Cortex of kidney (tissue), 1 donor: ENCODE results near the gene GTSE1.

ENCODE experiments used
- DNase-seq: peaks from one replicate; lab custom pipeline; 2025; lab: John Stamatoyannopoulos, UW

The GTSE1 gene

DNA sequence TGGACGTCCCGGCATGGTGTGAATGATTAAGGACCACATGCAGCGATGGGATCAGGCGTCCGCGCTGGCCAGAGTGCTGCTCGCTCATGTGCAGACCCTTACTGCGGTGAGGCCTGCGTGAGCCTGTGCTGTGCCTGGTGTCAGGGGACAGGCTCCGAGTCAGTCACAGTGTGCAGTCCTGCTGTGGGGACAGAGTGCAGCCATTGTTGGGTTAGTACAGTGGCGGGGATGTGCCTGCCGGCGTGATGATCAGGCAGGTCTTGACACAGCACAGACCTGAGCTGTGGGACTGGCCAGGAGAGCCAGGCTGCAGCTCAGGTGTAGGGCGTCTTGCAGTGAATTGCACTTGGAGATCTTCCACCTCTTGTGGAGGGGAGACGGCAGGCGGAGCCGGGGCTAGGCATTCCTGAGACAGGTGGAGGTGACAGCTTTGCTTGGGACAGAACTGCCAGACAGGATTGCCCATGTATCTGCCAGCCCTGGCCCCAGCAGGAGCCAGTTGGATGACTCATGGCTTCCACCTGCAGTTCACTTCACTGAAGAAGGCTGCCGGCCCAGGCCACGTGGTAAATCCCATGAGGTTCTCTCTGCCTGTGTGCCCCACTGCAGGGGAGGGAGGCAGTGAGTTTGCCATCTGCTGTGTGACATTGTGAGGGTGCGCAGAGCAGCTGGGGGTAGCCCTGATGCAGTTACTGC lies 56.2 kb downstream of the GTSE1 start:
- no peak for DNase-seq

DNA sequence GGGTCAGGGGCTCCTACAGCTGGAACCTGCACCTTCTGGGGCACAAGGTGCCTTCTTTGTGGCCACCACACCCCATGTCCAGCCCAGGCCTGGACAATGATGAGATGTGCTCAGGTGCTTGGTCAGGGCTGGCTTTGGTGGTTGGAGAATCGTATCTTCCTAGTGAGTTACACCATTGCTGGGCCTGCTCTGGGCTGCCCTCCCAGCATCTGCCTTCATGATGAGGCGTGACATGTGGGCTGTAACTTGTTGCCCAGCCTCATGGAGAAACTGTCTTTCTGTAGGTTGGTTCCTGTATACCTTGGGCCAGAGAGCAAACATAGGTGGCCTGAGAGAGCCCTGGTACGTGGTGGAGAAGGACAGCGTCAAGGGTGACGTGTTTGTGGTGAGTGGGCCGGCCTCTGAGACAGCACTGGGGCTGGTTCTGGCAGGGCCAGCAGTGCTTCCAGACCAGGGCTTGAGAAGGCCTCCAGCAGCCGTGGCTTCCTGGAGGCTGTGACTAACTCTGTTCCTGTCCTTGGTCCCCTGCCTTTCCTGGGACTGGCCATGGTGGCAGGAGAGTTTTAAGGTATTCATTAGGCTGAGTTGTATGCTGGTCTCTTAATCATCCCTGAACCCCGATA lies 56.9 kb downstream of the GTSE1 start:
- DNase-seq = no peak

DNA sequence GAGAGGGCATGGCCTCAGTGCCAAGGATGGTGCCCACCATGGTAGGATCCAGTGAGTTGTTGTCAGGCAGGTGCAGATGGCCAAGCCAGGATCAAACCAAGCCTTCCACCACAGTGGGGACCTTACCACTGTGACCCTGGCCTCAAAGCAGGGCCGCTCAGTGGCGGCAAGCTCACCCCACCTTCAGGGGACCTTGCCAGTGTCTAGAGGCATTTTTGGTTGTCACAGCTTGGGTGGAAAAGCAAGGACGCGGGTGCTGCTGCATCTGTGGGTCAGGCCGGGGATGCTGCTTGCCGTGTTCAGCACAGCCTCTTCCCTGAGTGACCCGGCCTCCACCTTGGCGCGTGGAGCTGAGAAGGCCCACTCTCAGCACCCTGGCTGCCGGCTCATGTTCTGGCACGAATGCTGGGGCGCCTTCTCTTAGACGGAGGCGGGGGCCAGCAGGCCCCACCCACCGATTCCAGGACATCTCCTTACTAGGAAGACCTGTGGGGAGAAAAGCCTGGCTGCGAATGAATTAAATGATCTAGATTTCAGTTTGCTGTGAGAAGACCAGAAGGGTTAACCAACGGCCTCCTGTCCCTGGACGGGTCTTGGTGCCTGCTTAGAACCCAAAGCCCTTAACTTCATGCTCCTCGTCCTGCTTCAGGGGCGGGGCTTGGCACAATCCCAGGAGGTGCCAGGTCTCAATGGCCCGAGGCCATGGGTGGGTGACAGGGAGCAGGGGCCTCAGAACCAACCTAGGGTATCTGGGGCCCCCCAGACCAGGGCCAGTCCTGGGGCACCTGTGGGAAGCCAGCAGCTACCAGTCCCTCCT lies 57.7 kb downstream of the GTSE1 start:
- DNase-seq = no peak

DNA sequence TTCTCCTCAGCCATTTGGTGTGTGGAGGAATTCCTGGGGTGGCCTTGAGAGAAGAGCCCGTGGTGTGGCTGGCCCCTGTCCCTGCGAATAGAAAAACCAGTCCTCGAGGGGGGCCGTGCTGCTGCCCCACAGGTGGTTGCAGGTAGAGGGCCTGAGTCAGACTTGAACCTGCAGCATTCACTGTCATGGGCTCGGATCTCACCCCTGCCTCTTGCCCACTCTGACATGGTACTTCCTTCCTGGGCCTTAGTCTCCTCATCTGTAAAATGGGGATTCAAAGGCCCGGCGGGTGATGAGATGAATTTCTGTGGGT lies 58.3 kb downstream of the GTSE1 start:
- DNase-seq = no peak

DNA sequence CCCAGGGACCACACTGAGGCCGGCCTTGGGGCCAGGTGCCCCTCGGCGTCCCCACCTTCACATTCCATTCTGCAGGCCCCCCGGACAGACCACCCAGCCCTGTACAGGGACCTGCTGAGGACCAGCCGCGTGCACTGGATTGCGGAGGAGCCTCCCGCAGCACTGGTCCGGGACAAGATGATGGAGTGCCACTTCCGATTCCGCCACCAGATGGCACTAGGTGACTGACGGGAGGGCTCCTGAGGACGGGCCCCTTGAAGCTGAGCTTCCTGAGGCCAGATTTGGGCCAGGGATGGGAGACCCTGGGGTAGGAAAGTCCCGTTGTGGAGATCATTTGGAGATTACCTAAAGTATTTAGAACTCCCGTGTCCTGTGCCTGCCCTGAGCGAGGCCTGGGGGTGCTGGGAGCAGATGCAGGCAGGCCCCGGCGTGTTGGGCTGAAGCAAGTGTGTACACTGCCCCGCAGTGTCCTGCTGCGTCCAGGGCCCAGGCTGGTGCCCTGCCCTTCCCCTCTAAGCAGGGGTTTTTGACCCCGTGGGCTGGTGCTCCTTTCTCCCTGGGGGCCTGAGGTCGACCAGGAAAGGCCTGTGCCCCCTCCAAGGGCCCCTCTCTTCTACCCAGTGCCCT lies 58.8 kb downstream of the GTSE1 start:
- DNase-seq = no peak

DNA sequence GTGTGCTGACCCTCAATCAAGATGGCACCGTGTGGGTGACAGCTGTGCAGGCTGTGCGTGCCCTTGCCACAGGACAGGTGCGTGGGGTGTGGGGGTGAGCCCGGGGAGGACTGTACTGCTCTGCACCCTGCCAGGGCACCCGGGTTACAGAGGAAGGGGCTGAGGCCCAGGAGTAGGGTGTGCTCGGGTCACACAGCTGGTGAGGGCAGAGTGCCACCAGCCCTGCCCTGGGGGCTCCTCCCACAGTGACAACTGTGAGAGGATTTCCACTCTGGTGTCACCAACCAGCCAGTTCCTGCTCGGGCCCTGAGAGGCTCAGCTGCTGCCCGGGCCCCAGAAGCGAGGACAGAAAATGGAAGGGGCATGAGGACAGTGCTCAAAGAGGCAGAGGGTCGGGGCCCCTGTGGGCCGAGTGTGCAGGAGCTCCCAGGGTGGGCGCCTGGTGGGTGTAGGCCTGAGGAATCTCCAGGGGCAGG lies 59.4 kb downstream of the GTSE1 start:
- no peak for DNase-seq

DNA sequence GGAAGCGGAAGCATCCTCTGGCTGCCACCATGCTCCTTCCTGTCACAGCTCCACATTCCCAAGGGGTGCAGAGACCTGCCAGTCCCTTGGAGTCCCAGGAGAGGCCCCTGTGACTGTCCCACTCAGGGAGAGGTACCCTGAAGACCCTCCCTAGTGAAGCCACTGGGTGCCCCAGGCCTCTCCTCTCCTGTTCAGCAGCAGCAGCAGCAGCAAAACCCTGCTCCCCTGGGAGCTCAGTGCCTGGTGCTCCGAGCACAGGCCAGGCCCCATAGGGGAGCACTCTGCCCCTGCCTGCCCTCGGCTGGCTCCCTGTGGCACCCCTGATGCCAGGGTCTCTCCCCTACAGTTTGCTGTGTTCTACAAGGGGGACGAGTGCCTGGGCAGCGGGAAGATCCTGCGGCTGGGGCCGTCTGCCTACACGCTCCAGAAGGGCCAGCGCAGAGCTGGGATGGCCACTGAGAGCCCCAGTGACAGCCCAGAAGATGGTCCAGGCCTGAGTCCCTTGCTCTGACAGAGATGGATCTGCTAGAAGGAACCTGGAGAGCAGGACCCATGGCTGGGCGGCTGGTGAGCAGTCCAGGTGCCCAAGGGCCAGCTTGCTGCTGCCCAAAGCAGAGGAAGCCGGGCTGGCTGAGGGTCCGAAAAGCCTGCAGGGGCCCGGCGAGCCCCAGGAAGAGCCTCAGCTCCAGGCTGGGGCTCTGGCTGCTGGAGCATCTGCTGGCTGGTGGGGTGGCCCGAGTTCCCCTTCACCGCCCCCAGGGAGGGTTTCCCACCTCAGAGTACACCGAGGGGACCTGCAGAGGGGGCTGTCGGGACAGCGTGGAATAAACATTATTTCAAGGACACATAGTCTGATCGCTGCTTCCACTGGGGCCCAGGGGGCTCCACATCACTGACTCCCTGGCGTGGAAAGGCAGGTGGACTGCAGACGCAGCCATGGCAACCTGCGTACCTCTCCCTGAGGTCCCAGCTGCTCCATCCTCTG lies 60.1 kb downstream of the GTSE1 start:
- no peak for DNase-seq

DNA sequence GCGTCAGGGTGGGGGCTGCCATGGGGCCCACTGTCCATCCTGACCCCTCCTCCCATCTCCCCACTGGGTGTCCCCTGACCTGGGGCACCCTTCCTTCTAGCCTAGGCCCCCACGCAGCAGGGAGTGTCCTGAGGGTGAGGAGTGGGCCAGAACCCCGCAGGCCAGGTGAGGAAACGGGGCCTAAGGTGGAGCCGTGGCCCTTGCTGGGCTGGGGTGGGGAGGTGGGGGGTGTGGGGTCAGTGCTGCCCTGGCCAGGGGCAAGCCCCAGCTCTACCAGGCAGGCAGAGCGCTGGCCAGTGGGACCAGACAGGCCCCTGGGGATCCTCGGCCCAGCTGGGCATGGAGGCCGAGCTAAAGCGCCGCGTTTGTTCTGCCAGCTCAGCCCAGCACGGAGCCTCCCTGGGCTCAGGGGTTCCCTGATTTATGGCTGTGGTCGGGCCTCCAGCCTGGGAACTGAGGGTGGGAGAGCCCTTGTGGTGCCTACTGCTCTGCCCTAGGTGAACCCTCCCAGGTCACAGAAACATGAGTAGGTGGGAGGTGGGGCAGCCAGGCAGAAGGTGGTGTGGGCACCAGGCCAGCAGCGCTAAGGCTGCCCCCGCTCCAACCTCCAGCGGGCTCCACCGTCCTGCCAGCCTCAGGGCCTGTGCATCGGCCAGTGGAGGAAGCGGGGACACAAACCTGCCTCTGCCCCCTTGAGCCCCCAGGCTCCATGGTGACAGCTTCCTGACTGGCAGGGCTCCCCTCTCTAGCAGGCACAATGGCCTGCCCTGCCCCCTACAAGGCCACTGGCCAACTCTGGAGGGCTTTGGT lies 61.2 kb downstream of the GTSE1 start:
- DNase-seq = no peak

DNA sequence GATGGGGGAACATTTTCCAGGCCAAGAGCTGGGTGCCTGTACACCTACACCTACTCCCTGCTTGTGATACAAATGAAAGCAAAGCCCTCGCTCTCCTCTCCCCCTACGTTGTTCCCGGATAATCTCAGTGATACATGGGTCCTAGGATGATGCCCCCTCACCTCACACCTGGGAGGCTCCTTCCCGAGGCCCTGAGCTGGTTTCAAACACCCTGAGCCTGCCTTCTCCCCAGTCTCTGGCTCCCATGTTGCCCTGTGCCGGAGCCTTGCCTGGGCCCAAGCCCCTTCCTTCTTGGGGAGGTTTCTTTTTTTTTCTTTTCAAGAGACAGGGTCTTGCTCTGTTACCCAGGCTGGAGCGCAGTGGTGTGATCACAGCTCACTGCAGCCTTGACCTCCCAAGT lies 62.1 kb downstream of the GTSE1 start:
- no peak for DNase-seq

DNA sequence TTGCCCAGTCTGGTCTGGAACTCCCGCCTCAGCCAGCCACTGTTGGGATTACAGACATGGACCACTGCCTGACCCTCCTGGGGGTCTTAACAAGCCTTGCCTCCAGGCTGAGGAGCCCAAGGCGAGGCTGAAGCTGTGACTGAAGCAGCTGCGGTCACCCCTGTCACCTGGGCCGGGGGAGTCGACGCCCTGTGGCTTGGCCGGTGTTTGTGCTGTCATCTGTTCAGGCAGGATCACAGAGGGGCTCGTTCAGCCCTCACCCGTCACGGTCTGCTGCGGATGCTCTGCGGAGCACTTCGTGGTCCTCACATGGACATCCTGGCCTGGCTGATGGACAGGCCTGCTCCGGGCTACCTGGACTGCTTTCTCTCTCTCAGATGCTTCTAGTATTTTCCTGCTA lies 62.7 kb downstream of the GTSE1 start:
- DNase-seq = no peak

DNA sequence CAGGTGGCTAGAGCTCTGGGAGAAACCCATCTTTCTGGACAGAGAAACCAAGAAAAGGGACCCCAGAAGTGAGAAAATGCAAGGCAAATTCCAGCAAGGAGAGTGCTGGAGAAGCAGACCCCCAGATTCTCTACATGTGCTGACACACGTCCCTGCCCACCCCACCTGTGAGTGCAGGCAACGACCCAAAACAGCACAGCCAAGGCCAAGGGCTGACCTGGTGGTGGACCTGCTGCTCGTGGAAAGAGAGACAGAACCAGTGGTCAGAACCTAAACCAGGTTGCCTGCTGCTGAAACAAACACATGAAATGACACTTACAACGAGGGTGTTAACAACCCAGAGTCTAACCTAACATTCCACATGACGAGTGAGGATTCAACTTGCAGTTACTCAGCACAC lies 63.4 kb downstream of the GTSE1 start:
- DNase-seq = no peak

DNA sequence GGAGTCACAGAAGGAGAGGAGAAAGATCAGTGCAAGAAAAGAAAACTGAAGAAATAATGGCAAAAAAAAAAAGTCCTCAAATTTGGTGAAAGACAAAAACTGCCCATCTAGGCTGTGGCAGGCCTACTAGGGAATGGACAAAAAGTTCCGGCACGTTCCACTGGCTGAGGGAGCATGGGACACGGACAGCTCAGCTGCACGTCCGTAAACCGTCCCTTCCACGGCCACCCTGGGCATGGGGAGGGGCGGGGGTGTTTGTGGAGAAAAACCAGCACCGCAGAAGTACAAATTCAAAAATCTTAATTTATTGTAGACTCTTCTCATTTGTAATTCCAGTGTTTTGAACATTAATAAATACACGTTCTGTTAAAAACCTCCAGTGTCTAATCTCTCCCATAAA lies 64.2 kb downstream of the GTSE1 start:
- DNase-seq = no peak

DNA sequence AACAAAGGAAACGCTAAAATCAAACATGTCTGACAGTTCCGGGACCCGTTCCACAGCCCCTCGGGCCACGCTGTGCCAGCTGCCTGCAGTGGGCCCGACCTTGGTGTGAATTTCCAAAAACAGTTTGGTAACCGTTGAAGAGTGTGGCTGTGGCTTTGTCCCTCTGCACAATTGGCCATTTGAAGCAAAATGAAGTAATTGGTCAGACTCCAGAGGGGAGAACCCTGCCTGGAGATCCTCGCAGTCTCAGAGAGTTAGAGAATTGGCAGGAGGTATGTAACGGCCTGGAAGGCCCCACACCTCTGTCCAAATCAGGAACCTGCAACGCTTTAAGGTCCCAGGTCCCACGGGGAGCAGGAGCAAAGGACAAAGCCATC lies 65.1 kb downstream of the GTSE1 start:
- no peak for DNase-seq

DNA sequence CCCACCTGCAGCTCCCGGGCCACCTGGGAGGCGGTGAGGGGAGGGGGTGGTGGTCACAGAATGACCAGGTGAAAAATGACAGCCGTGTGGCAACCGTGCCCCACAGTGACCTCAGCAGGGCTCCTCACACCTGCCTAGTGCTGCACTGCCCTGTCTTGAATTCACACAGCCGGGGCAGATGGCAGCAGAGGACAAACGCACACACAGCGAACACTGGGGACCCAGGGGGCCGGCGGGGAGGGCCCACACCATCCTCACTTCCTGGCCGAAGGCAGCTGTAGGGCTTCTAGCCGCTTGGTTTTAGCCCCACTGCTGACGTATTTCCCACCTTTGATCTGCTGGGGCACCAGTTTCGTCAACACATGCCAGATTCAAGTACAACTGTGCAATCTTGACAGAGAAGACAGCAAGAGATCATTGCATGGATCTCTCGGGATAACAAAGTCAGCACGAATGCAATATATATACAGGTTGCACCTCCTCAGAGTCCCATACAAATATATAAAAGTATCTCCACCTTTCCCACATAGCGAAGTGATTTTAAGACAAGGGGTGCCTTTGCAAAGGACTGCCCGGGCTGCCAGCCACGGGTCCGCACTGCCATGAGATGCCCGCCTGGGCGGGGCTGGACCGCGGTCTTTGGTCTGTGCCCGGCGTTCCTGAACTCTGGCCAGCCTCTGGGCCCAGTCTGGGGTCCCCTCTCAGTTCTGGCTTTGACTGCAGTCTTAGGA lies 65.7 kb downstream of the GTSE1 start:
- DNase-seq = no peak

DNA sequence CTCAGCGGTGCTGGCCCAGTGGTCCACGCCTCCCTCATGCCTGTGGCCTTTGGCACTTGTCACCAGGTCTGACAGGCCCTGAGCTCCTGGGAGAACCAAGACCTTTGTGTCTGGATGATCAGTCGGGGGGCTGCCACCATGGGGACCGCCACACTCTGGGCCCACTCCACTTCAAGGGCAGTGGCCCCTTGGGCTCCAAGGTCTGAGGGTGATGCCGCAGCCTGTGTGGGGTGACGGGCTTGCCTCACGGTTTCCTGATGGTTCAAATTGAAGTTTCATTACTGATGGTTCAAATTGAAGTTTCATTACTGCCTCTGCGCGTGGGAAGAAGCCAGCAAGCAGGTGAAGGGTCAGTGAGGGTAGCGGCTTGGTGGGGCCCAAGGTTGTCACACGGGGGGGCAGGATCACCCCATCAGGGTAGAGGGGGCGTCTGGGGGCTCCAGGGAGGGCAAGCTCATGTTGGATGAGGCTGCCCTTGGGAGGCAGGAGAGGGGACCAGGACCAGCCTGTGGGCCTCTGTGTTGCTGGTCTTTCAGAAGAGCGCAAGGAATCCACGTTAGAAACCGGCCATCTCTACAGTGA lies 66.4 kb downstream of the GTSE1 start:
- DNase-seq = no peak

DNA sequence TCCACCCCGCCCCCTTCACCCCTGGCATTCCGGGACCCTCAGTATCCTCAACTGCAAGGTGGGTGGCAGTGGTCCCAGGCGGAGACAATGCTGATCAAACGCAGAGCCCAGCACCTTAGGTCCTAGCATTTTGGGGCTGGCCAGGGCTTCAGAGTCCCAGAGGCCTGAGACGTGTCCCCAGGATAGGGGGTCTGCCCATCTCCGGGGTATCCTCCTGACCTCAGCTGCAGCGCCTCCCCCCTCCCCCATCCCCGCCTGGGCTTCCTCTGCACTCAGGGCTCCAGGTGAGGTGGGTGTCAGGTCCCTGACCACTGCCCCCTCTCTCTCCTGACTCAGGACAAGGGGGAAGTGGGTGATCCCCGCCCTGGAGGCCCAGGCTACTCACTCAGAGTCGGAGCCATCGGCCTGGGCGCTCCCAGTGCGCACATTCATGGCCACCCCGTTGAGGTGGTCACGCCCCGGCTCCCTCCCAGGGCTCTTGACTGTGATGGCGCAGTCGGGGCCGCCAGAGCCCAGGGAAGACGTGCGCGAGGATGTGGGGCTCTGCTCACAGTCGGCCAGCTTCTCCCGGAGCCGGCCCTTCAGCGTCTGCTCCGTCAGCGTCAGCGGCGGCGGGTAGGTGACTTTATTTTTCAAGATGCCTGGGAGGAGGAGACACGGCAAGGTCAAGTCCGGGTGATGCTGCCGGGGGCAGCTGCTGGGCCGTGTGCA lies 67.1 kb downstream of the GTSE1 start:
- no peak for DNase-seq

DNA sequence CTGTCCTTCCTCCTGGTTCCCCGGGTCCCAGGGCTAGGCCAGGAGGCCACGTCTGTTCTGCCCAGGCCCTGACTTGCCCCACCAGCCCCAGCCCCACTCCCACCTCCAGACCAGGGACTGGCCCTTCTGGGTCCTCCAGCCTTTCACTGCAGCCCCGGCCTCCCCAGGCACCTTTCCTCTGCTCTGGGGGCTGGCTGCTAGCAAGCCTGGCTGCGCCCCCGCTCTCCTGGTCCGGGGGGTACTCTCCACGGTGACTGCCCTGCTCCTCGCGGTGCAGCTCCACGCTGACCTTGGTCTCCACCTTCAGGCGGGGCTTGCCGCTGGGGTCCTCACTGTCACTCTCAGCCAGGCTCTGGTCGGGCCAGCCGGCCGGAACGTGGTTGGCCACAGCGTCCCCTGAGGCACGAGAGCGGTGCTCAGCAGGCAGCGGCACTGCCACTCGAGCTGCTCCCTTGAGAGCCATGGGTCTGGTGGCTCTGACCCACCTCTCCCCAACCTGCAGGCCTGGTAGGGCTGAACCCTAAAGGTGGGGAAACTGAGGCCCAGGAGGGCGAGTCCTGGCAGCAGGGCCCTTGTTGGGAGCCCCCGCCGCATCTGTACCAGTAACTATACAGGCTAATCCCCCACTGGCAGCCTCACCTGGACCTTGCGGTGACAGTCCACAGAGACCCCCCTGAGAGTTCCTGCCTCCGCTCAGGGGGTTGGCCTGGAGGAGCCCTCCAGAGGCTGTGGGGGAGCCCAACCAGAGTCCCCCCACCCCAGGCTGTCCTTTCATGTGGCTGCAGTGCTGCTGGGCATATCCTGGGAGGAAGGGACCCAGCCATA lies 67.9 kb downstream of the GTSE1 start:
- DNase-seq = no peak

DNA sequence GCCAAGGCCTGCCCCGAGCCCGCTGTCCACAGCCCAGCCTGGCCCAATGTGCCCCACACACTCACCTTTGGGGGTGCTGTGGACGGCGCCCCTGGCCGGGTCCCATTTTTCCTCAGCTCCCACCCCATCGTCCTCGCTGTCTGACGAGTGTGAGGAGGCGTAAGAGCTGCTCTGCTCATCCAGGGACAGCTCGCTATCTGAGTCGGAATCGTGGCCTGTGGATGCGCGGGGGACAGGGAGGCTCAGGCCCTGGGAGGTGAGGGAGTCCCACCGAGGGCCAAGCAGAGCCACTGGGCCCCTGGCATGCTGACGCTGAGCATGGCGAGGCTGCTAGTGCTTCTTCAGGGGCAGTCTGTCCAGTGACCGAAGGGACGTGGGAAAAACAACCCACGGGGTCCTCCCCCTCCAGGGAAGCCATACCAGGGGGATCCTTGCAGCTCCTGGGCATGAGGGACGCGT lies 68.5 kb downstream of the GTSE1 start:
- DNase-seq = no peak
